HepG2 (cell line): ENCODE results near the gene SLC26A2. TPM values are rescaled to one million over a fixed set of nuclear protein-coding genes. Genes with fewer than 3 reads are reported as not detected.

Source experiments
- AKAP8 ChIP-seq: sonication (generic); formaldehyde crosslinking; IDR thresholded peaks from 2 replicates; pipeline ENCODE4 v1.5.1; 2020; ENCODE audit warnings: mild to moderate bottlenecking, missing genetic modification reagents
- BCL6 ChIP-seq: IDR thresholded peaks from 2 replicates; pipeline ENCODE4 v1.6.1; 2016; ENCODE audit warnings: missing genetic modification reagents, missing compliant biosample characterization
- EED ChIP-seq: sonication (generic); formaldehyde crosslinking; IDR thresholded peaks from 2 replicates; pipeline ENCODE4 v1.5.0; 2020; ENCODE audit warnings: mild to moderate bottlenecking, missing genetic modification reagents
- ESRRA ChIP-seq: sonication (generic); formaldehyde crosslinking; IDR thresholded peaks from 2 replicates; pipeline ENCODE4 v1.5.1; 2020; ENCODE audit warnings: mild to moderate bottlenecking, low read depth, missing genetic modification reagents
- FOXA3 ChIP-seq: IDR thresholded peaks from 2 replicates; pipeline ENCODE4 v1.6.1; 2016; ENCODE audit warnings: missing genetic modification reagents, missing compliant biosample characterization
- HDAC2 ChIP-seq: sonication (generic); formaldehyde crosslinking; IDR thresholded peaks from 2 replicates; pipeline ENCODE4 v1.4.0; 2020; ENCODE audit warnings: missing genetic modification reagents
- HMG20A ChIP-seq: IDR thresholded peaks from 2 replicates; pipeline ENCODE4 v1.6.1; 2016; ENCODE audit warnings: borderline replicate concordance
- HMGXB3 ChIP-seq: sonication (generic); formaldehyde crosslinking; IDR thresholded peaks from 2 replicates; pipeline ENCODE4 v1.4.0; 2020; ENCODE audit warnings: missing genetic modification reagents, borderline replicate concordance
- KLF9 ChIP-seq: IDR thresholded peaks from 2 replicates; pipeline ENCODE4 v1.6.1; 2016; ENCODE audit warnings: low read depth
- PLSCR1 ChIP-seq: sonication (generic); formaldehyde crosslinking; IDR thresholded peaks from 2 replicates; pipeline ENCODE4 v1.5.0; 2020; ENCODE audit warnings: missing genetic modification reagents, mild to moderate bottlenecking, borderline replicate concordance
- SKIL ChIP-seq: sonication (generic); formaldehyde crosslinking; IDR thresholded peaks from 2 replicates; pipeline ENCODE4 v1.8.0; 2022; ENCODE audit warnings: missing genetic modification reagents, mild to moderate bottlenecking, moderate library complexity, borderline replicate concordance
- ZBED4 ChIP-seq: sonication (generic); formaldehyde crosslinking; IDR thresholded peaks from 2 replicates; pipeline ENCODE4 v1.4.0; 2020; ENCODE audit warnings: missing genetic modification reagents, borderline replicate concordance
- ZBTB1 ChIP-seq: sonication (generic); formaldehyde crosslinking; IDR thresholded peaks from 2 replicates; pipeline ENCODE4 v1.4.0; 2020; ENCODE audit warnings: missing genetic modification reagents, borderline replicate concordance
- ZXDC ChIP-seq: sonication (generic); formaldehyde crosslinking; IDR thresholded peaks from 2 replicates; pipeline ENCODE4 v1.5.0; 2020; ENCODE audit warnings: mild to moderate bottlenecking, missing genetic modification reagents
- polyA plus RNA-seq, 8 experiments: library from polyadenylated mRNA; depleted of rRNA in 3 of 8; stranded (reverse) in 7 of 8; unstranded in 1 of 8; fragments of >200 nt; fragmentation: Illumina TruSeq in 4 of 8; extraction: Trizol in 4 of 8; gene quantifications; 2 replicates each; pipeline versions ENCODE4 v1.2.1 to v1.2.3, GENCODE V29; 2011 to 2016; ENCODE audit warnings: low read depth in 4 of 8, missing spikeins in 1 of 8, mixed read lengths in 1 of 8; ENCODE audit not compliant: insufficient read depth in 1 of 8
- total RNA-seq, 5 experiments: library from RNA; depleted of rRNA; stranded (reverse); fragments of >200 nt; fragmentation: Illumina TruSeq; extraction: Trizol; gene quantifications; 2 replicates each; pipeline ENCODE4 v1.2.3, GENCODE V29; 2016; ENCODE audit warnings: low read depth in 1 of 5

The SLC26A2 gene
- total and polyA plus RNA-seq, 2 of the 13 experiments (the other 11 are each of a cell fraction or from before 2014, with no cell fraction given) = 2.2 to 7.9 TPM

- TF ChIP-seq HMGXB3 (CRISPR knock-in tag) (no peak), ESRRA (CRISPR knock-in tag) (0 out of 2 replicates have a peak, but pooled peaks have one; percentile 66), PLSCR1 (CRISPR knock-in tag) (no peak), ZXDC (CRISPR knock-in tag) (no peak), HMG20A (CRISPR knock-in tag) (0 out of 2 replicates have a peak, but pooled peaks have one; percentile 18), KLF9 (CRISPR knock-in tag) (no peak), FOXA3 (CRISPR knock-in tag) (0 out of 2 replicates have a peak, but pooled peaks have one; percentile 14), ZBED4 (CRISPR knock-in tag) (no peak), ZBTB1 (CRISPR knock-in tag) (no peak), EED (CRISPR knock-in tag) (no peak), HDAC2 (CRISPR knock-in tag) (0 out of 2 replicates have a peak, but pooled peaks have one; percentile 30), SKIL (no peak), AKAP8 (CRISPR knock-in tag) (no peak), BCL6 (CRISPR knock-in tag) (peak; percentile 26; the same call in 1 of the 2 replicates)
Observed at GRCh38 chr5:149951138-149951749, 9.3 kb upstream of the SLC26A2 start (continued).
